ENCODE results near the gene KIAA1328.

DNA sequence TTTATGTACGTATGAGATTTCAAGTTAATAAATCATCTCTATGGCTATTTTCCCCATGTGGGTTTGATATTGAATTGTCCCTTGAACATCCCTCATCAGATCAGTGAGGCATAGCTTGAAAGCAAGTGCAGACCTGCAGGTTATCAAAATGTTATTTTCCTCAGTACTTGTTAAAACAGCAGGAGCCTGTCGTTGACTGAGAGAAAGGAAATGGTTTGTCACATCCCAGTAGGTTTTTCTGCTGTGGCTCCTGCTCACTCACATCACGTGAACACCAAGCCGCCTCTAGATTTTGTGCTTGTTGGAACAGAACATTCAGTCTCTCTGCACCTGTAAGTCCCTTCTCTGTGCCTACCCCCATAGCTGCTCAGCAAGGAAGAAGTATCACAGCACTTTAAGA, 396.4 kb downstream of the KIAA1328 start:
- TF ChIP-seq, protein P1, sequence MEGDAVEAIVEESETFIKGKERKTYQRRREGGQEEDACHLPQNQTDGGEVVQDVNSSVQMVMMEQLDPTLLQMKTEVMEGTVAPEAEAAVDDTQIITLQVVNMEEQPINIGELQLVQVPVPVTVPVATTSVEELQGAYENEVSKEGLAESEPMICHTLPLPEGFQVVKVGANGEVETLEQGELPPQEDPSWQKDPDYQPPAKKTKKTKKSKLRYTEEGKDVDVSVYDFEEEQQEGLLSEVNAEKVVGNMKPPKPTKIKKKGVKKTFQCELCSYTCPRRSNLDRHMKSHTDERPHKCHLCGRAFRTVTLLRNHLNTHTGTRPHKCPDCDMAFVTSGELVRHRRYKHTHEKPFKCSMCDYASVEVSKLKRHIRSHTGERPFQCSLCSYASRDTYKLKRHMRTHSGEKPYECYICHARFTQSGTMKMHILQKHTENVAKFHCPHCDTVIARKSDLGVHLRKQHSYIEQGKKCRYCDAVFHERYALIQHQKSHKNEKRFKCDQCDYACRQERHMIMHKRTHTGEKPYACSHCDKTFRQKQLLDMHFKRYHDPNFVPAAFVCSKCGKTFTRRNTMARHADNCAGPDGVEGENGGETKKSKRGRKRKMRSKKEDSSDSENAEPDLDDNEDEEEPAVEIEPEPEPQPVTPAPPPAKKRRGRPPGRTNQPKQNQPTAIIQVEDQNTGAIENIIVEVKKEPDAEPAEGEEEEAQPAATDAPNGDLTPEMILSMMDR (optimal IDR thresholded peaks at IDR 0.05 in 1 of 3, IDR thresholded peaks at IDR 0.05 in 1 of 3, conservative IDR thresholded peaks at IDR 0.05 in 1 of 3; ENCODE audit: extremely low read depth in 1 of 3, insufficient read depth in 2 of 3, low read length in 3 of 3) = no peak
- no peak for TF ChIP-seq EZH2 (IDR thresholded peaks at IDR 0.05; ENCODE audit: low read length)
